Fibroblast of the aortic adventitia (primary cell): Measurements from ENCODE around the gene BAIAP2L2. TPM values are rescaled to one million over a fixed set of nuclear protein-coding genes. Genes with fewer than 3 reads are reported as not detected.
A peak's percentile ranks its signal among the peaks of the same experiment; 100 is the strongest.

Source experiments
- DNase-seq: peaks from one replicate; pipeline ENCODE4 v3.0.0-alpha.2; 2010; ENCODE audit warnings: low read depth
- H3K4me3 ChIP-seq: 2 replicates; pipeline ENCODE4 v1.5.1; 2011; ENCODE audit warnings: low read depth, mild to moderate bottlenecking, control low read depth, low read length, moderate library complexity
- total RNA-seq: library from RNA; depleted of rRNA; stranded (reverse); fragments of >200 nt; gene quantifications from 2 replicates; pipeline ENCODE4 v1.2.3, GENCODE V29; 2012; ENCODE audit warnings: low replicate concordance
- TF ChIP-seq, protein P1 (sequence below): IDR thresholded peaks from 2 replicates; pipeline ENCODE4 v1.5.1; 2011; ENCODE audit warnings: mild to moderate bottlenecking, low read length, control low read depth, inconsistent platforms; ENCODE audit not compliant: insufficient read depth

The BAIAP2L2 gene
- total RNA-seq, 1 donor = 6.0 TPM

DNA sequence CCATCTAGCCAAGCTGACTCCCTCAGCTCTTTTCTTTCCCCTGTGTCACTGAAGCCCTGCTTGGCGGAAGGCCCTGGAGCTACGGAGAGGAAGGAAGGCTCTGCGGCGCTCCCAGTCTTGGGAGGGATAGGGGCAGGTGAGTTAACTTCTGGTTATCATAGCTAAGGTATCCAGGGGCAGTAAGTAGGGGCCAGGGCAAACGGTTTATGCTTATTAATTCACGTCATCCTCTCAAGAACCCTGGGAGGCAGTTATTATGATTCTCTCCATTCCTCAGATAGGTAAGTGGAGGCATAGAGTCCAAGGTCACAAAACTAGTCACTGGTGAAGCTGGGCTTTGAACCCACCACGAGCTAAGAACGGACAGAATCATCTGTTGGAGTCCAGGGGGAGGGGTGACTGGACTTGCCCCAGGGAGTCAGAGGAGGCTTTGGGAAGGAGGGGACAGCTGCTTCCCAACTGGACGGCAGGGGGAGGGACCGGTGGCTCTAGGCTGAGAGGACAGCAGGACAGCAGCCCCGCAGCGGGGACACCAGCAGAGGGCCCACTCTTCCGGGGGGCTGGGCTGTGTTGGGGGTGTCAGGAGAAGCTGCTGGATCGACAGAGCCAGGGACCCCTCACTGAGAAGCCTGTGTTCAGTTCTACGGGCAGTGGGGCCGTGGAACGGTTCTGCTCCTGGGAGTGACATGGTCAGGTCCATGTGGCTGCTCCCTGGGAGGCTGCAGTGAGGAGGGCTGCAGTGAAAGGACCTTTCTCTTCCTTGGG, 3.5 kb downstream of the BAIAP2L2 start:
- no peak overlapping the region for H3K4me3 ChIP-seq
- TF ChIP-seq, protein P1, sequence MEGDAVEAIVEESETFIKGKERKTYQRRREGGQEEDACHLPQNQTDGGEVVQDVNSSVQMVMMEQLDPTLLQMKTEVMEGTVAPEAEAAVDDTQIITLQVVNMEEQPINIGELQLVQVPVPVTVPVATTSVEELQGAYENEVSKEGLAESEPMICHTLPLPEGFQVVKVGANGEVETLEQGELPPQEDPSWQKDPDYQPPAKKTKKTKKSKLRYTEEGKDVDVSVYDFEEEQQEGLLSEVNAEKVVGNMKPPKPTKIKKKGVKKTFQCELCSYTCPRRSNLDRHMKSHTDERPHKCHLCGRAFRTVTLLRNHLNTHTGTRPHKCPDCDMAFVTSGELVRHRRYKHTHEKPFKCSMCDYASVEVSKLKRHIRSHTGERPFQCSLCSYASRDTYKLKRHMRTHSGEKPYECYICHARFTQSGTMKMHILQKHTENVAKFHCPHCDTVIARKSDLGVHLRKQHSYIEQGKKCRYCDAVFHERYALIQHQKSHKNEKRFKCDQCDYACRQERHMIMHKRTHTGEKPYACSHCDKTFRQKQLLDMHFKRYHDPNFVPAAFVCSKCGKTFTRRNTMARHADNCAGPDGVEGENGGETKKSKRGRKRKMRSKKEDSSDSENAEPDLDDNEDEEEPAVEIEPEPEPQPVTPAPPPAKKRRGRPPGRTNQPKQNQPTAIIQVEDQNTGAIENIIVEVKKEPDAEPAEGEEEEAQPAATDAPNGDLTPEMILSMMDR = no peak
- no peak for DNase-seq

DNA sequence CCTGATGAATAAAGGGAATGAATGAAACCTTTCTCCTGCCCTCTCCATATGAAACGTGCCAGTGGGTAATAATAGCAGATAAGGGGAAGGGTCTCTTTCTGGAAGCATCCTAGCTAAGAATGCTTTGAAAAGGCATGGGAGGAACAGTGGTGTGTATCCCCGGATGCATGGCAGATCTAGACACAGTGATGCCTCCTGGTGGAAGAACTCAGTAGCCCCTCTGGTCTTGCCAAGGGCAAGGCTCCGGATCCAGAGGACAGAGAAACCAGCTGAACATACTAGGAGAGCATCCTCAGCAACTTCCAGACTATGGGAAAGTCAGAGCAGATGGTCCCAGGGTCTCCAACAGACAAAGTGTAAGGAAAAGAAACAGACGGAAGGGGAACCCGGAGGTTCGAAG, 6.4 kb downstream of the BAIAP2L2 start:
- DNase-seq = peak; percentile 12
- H3K4me3 ChIP-seq = no peak overlapping the region
- TF ChIP-seq, protein P1 = peak; percentile 35

DNA sequence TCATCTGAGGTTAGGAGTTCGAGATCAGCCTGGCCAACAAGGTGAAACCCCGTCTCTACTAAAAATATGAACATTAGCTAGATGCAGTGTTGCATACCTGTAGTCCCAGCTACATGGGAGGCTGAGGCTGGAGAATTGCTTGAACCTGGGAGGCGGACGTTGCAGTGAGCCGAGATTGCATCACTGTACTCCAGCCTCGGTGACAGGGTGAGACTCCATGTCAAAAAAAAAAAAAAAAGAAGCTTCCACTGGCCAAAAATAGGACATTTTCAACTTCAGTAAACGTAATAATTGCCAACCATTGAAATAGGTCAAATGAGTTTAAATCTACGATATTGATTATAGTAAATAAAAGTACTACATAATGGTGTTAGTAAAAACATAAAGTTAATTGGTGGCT, 6.8 kb downstream of the BAIAP2L2 start:
- no peak for DNase-seq
- no peak overlapping the region for H3K4me3 ChIP-seq
- TF ChIP-seq, protein P1 = no peak

DNA sequence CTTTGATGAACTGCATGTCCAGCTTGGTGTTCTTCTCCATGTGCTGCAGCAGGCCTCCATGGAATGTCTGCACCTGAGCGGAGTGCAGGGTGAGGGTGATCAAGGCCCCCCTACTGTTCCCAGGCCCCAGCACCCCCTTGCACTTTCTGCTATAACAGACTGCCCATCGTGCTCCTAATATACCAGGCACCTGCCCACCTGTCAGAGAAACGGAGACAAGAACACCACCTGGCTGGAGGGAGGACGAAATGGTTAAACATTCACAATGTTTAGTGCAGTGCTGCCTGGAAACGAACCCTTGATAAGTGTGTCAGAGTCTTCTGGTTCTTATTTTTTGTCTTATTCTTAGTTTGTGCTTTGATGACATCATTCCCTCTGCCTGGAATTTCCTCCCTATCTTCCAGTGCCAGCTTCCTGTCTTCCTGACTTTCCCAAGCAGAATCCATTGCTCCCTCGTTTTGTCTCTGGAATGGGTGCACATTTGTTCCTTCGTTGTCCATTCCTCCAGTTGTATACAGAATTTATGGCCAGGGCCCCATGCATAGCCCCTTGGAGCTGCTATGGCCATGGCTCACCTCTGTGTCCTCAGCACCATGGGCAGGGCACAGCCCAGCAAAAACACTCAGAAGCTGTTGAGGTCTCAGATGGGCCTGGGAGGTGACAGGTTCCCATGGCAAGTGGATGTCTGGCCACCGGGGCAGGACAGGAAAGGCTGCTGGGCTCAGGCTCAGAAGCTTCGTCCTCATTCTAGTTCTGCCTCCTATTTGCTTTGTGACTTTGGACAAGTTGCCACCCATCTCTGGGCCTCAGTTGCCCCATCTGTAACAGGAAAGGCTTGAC, 11.9 kb downstream of the BAIAP2L2 start:
- peak; percentile 81 for DNase-seq
- no peak overlapping the region for H3K4me3 ChIP-seq
- TF ChIP-seq, protein P1 = no peak

DNA sequence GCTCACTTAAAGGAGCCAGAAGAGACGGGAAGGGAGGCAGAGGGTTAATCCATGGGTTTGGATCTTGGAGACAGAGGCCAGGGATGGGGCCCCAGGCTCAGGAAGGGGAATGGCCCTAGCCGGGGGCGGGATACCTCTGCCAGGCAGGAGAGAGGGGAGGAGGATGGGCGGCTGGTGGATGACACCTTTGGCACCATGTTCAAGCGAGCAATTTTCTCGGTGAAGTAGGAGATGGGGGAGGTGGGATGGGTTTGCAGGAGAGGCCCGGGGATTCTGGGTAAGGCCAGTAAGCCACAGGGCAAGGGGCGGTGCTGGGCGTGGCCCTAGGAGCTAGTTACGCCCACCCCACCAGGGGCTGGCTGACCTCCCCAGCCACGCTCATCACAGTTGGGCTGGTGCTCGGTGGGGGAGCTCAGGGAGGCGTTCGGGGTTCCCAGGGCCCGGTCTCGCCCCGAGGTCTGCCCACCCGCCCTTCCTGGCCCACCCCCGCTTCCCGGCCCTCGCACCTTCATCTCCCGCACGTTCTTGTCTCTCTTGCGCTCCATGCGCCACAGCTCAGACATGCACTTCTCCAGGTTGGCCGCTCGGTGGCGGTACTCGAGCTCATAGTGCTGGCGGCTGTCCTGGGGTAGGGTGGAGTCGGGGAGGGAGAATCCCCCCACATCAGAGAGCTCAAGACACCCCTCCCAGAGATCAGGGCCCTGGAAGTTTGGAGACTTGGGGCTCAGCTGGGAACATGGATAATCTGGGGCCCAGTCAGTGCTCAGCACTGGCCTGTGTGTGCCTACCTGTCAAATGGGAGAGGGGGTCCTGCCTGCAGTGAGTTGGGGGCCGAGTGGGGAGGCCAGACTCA, 12.7 kb downstream of the BAIAP2L2 start:
- DNase-seq = peak; percentile 15
- TF ChIP-seq, protein P1 = peak; percentile 48
- H3K4me3 ChIP-seq = no peak overlapping the region

GRCh38 chr22:38097058-38097457, 13.4 kb downstream of the BAIAP2L2 start:
- H3K4me3 ChIP-seq = no peak overlapping the region
- no peak for DNase-seq
- TF ChIP-seq, protein P1 = no peak
